ENCODE data around the gene KDM6B.

Gene KDM6B

GRCh38 chr17:7881276-7882054 lies 47.4 kb downstream of the KDM6B start:
- no peak for DNase-seq

- DNase-seq, result no peak
Measured at GRCh38 chr17:7882068-7882467, 48.1 kb downstream of the KDM6B start.

- DNase-seq, result no peak
Measured at GRCh38 chr17:7882629-7883028, 48.6 kb downstream of the KDM6B start.
